AML-193 (cell line): ENCODE results near the gene AHDC1.
A peak's percentile ranks its signal among the peaks of the same experiment; 100 is the strongest.

Source experiments
- DNase-seq, 2 experiments: peaks; one replicate each; lab custom pipeline; 2025; lab: John Stamatoyannopoulos, UW

The AHDC1 gene

GRCh38 chr1:27615346-27616192 lies 11.6 kb upstream of the AHDC1 start:
- no peak for DNase-seq

- no peak for DNase-seq
Measured at GRCh38 chr1:27614625-27615344, 10.8 kb upstream of the AHDC1 start.

GRCh38 chr1:27614043-27614624 lies 10.2 kb upstream of the AHDC1 start:
- no peak for DNase-seq

- DNase-seq, result no peak
Measured at GRCh38 chr1:27612718-27613117, 8.8 kb upstream of the AHDC1 start.

GRCh38 chr1:27611450-27611849 lies 7.5 kb upstream of the AHDC1 start:
- DNase-seq, result no peak

- no peak for DNase-seq
Measured at GRCh38 chr1:27609618-27610240, 5.8 kb upstream of the AHDC1 start.

- DNase-seq, result no peak
Measured at GRCh38 chr1:27609210-27609555, 5.2 kb upstream of the AHDC1 start.

- no peak for DNase-seq
Measured at GRCh38 chr1:27607239-27607804, 3.4 kb upstream of the AHDC1 start.

GRCh38 chr1:27606708-27607238 lies 2.8 kb upstream of the AHDC1 start:
- no peak for DNase-seq

GRCh38 chr1:27605796-27606707 lies 2.1 kb upstream of the AHDC1 start:
- DNase-seq, result peak; percentile 32 to 48

GRCh38 chr1:27605300-27605766 lies 1.4 kb upstream of the AHDC1 start:
- no peak for DNase-seq

- no peak for DNase-seq
Measured at GRCh38 chr1:27604579-27605299, 795 bp upstream of the AHDC1 start.

GRCh38 chr1:27603309-27603680 lies 649 bp downstream of the AHDC1 start:
- no peak for DNase-seq

GRCh38 chr1:27602462-27603308 lies 1.3 kb downstream of the AHDC1 start:
- DNase-seq, result no peak

- DNase-seq, result peak; percentile 22 to 23
Measured at GRCh38 chr1:27601771-27602461, 2.0 kb downstream of the AHDC1 start.

- DNase-seq, result no peak
Measured at GRCh38 chr1:27601321-27601770, 2.6 kb downstream of the AHDC1 start.

GRCh38 chr1:27600498-27601175 lies 3.3 kb downstream of the AHDC1 start:
- no peak for DNase-seq
